A549 treated with DMSO at 1 μM for 4 hours (cell line): ENCODE results near the gene FMO1. TPM values are rescaled to one million over a fixed set of nuclear protein-coding genes. Genes with fewer than 3 reads are reported as not detected.

Experiments used
- total RNA-seq: library from RNA; stranded (reverse); fragments of 200-300 nt; extraction: Qiagen RNA extraction; gene quantifications from 5 replicates; pipeline ENCODE4 v1.2.3, GENCODE V29; 2022; ENCODE audit warnings: low read depth

Gene FMO1
- total RNA-seq: not detected in 5 replicates

GRCh38 chr1:171248302-171248701 lies at the start of gene FMO1:
TSS of gene FMO1 (plus strand) at chr1:171248494. CDS start at chr1:171258088, 9,594 bp downstream.

GRCh38 chr1:171313835-171314320 lies 65.6 kb downstream of the FMO1 start, which contains the start of gene FMO4:
TSS of gene FMO4 (plus strand) at chr1:171314183. CDS start at chr1:171319826, 5,643 bp downstream.

Other genes starting within 250 kb of the FMO1 start
- gene FMO3, start 157.6 kb upstream of the FMO1 start, total RNA-seq: not detected in 5 replicates
- gene FMO2, start 63.2 kb upstream of the FMO1 start, total RNA-seq: not detected in 5 replicates
- 0.15 to 1.2 TPM (median 0.49 TPM) in 5 replicates for gene FMO4, start 65.7 kb downstream of the FMO1 start, total RNA-seq
- gene PRRC2C, start 237.0 kb downstream of the FMO1 start, total RNA-seq: 74.2 to 94.9 TPM (median 87.1 TPM) in 5 replicates